HG02588 (cell line): ENCODE results near the gene CNPY1.
"Not testable (repeated sequence)": the region's sequence is repeated elsewhere in the genome, so short reads cannot be mapped to it uniquely, and the experiment has no call there.

ENCODE experiments used
- ATAC-seq: cut with Tn5 transposase; IDR thresholded peaks from one replicate; pipeline ENCODE4 v1.9.1; 2021; ENCODE audit warnings: mild to moderate bottlenecking, moderate library complexity; ENCODE audit not compliant: unreplicated experiment

CNPY1 gene

DNA sequence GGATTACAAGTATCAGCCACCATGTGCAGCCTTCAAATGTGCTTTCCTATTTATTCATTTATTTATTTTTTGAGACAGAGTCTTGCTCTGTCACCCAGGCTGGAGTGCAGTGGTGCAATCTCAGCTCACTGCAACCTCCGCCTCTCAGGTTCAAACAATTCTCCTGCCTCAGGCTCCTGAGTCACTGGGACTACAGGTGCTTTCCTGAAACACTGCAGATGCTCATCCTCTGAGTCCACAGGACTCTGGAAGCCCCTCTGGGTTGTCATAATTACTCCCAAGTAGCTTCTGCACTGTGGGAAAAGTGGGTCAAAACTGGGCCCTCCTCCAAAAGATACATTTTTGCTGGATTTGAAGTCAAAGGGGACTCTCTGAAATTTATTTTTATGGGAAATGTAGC, at the start of gene CNPY1:
TSS of gene CNPY1 (minus strand) at position 111 of the 400 bp plus-strand sequence. CDS start 630 bp downstream, outside the sequence.
- ATAC-seq = not testable (repeated sequence)

DNA sequence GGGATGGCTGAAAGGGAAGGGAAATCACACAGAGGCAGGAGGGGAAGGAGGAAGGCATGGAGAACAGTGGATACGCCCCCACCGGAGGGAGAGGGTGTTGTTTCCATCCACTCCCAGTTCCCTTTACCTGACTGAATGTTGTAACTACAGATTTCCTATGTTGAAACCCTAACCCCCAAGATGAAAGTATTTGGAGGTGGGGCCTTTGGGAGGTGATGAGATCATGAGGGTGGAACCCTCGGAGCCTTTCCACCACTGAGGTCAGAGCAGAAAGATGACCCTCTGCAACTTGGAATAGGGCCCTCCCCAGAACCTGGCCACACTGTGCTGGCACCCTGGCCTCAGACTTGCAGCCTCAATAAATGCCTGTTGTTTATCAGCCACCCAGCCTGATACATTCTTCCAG, 48.6 kb upstream of the CNPY1 start:
- no peak for ATAC-seq

DNA sequence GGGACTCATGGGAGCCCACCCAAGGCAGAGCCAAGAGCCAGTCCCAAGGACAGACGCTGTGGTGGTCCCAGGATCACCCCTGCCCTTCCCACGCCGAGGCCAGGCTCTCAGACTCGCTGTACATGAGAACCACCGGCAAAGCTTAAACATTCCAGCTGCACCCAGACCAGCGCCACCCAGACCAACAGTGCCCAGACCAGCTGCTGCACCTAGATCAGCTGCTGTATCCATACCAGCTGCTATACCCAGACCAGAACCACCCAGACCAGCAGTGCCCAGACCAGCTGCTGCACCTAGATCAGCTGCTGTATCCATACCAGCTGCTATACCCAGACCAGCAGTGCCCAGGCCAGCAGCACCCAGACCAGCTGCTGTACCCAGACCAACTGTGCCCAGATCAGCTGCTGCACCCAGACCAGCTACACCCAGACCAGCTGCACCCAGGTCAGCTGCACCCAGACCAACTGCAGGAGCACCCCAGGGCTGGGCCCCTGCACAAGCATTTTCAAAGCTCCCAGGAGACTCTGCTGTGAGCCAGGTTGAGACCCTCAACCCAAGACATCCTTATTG, 47.9 kb upstream of the CNPY1 start:
- no peak for ATAC-seq

DNA sequence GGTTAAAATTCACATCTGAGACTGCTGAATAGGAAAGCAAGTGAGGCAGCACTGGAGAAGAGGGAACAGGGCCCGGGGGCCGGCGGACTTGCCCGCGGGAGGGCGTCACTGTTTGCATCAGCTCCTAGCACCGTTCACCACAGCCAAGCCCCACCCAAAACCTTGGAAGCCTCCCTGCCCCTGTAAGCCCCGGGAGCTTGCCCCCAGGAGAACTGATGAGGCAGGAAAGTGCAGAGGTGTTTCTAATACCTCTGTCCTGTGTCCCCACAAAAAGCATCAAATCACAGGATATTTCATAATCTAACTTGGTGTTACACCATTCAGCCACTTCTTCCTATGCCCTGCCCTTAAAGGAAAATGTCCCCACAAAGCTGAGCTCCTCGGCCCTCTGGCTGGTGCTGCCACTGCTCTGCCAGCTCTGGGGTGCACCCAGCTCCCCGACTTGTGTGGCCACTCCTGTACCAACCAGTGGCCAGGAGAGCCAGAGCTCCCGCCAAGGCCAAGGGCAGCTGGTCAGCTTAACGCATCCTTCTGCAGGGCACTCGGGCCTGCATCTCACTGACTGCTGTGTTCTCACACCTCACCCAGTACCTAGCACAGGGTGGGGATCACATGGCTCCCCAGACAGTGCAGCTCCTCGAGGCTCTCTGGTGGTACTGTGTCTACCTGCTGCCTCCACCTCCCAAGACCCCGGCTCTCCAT, 47.3 kb upstream of the CNPY1 start:
- no peak for ATAC-seq

DNA sequence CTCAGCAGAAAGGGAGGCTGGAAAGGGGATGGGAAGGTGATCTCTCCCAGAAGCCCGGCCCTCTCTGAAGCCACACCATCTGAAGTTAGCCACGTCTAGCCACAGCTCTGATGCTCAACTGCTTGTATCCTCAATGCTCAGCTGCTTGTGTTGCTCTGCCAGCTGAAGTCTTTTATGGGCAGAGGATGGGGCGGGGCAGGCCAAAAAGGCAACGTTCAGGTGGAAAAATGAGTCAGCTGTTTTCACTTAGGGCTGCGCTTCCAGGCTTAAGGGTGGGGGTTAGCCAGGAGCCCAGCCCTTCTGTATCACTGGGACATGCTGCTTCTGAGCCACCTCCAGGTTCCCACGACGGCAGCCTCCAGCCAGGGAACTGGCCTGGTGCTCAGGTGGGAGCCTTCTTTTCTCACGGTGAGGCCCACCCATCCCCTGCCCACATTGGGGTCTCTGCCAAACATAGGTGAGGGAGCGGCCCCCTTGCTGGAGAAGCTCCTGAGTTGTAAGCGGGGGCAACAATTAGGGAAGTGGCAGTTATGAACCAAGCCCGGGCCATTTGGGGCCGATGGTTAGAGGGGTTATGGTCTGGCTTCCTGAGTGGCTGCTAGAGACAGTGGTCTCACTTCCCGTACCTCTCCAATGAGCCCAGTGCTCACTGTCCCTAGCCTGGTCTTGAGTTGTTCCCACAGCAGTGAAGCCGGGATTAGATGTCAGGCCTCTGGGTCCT, 44.9 kb upstream of the CNPY1 start:
- no peak for ATAC-seq

DNA sequence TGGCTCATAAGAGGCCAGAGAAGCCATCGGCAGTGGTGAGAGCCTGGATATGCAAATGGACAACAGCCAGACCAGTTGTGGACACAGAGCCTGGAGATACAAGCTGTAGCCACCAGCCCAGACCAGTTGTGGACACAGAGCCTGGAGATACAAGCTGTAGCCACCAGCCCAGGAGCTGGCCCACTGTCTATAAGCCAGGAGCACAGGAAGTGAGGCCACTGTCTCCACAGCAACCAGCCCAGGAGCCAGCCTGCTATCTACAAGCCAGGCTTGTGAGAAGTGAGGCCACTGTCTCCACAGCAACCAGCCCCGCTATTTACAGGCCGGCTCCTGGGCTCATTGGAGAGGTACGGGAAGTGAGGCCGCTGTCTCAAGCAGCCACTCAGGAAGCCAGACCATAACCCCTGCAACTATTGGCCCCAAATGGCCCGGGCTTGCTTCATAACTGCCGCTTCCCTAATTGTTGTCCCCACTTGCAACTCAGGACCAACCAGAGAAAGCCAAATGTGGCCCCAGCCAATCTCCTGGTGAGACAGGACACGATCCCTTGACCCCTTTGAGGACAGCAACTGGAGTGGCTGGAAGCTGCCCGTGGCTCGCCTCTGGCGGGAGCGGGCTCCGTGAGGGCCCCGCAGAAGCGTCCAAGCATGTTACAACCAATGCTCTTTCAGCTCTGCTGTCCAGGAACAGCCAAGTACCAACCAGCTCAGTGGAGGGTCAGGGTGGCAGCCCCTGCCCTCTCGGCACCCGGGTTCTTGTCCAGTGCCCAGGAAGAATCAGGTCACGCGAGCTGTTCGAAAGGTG, 44.1 kb upstream of the CNPY1 start:
- no peak for ATAC-seq

DNA sequence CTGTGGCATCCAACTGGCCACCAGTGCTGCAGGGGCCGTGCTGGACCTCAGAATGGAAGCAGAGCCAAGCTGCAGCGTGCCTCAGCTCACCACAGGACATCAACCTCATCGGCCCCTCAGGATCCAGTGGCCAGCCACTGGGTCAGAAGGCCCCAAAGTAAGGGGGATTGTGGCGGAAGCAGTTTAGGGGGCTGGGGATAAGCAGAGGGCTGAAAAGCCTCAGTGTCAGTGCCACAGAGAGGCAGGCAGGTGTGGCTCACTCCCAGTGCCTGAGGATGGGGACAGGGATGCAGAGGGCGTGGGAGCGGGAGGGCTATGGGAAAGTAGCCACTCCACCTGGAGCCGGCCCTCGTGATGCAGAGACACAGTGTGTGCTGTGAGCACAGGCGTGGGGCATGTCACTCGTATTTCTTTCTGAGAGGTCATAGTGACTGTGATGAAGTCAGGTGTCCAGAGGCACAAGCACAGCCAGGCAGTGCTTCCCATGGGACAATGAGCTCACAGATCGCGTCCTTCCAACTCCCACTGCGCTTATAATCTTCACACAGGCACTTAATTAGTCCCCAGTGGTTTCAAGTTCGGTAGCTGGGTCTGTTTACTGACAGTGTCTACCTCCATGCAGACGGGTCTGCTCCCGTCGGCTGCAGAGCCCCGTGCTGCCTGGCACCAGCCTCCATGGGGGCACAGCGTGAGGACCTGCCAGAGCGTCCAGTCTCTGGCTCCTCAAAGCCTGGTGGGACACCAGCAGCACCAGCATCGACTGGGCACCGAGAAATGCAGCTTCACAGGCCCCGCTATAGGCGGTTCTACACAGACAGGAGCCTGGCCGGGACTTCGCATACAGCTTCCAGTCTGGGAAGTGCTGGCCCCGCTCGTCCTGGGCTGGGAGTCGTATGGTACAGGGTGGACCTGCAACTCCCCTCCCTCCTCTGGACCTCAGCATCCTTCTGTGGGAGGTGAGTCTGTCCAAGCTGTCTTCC, 42.9 kb upstream of the CNPY1 start:
- no peak for ATAC-seq

DNA sequence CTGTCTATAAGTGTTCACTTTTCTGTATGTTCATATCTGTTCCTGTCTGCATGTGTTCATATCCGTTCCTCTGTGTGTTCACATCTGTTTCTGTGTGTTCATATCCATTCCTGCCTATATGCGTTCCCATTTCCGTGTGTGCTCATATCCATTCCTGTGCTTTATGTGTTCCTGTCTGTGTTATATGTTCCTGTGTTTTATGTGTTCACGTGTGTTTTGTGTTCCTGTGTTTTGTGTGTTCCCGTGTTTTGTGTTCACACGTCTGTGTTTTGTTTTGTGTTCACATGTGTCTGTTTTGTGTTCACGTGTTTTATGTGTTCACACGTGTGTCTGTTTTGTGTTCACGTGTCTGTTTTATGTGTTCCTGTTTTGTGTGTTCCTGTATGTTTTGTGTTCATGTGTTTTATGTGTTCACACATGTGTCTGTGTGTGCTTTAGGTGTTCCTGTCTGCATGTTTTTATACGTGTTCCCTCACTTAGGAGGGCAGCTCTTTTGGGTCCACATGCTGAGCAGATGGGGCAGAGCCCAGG, 42.2 kb upstream of the CNPY1 start:
- ATAC-seq = no peak

DNA sequence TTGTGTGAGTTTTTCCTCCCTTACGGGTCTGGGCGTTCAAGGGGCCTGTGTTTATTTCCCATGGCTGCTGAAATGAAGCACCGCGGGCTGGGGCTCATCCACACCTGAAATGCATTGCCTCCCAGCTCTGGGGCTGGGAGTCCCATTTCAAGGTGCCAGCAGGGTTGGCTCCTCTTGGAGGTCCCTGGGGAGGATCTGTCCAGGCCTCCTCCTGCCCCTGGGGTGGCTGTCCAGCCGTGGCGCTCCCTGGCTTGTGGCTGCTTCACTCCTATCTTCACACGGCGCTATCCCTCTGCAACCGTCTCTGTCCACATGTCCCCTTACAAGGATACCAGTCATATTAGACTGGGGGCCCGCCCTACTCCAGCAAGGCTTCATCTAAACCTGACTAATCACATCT, 41.1 kb upstream of the CNPY1 start:
- no peak for ATAC-seq

DNA sequence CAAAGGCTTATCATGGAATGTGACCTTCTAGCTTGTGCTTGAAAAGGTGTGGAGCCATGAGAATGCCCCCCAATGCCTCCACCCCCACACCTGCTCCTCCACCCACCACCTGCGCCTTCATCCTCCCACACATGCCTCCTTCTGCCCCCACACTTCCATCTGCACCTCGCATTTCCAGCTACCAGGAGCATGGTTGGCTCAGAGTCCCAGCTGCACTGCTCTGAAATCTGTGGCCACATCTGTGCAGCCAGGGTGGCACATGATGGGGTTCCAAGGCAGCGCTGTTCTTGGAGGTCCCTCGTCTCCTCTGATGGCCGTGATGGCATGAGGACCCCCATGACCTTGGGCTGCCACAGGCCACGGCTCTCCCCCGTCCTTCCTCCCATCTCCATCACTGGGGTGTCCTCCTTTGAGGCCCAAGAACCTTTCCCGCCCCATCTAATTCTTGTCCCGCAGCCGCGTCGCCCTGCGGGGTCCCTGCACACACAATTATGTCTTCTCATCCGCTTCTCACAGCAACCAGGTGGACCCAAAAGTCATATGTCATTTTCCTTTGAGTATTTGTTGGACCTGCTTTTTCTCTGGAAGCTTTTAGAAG, 40.6 kb upstream of the CNPY1 start:
- ATAC-seq = no peak

DNA sequence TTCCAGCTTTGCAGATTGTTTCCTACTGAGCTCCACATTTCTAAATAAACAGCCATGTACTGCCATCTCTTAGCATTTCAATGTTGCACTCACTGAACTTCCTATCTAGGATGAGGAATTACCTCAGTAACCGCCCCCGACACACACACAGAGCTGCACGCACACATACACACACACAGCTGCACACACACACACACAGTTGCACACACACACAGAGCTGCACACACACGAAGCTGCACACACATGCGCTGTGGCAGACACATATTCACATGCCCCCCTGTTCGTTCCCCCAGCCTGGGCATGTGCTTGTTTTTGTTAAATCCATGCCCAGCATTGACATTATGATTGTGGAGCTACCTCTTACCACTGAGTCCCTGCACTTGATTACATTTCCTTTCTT, 39.6 kb upstream of the CNPY1 start:
- no peak for ATAC-seq

DNA sequence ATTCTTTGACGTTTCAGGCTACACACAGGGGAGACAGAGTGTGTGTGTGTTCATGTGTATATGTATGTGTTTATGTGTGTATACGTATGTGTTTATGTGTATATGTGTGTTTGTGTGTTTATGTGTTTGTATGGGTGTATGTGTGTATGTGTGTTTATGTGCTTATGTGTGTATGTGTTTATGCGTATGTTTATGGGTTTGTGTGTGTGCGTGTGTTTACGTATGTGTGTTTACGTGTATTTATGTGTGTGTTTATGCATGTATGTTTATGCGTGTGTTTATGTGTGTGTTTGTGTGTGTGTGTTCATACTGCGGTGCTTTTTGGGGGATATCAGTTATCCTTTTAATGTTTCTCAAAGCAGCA, 39.2 kb upstream of the CNPY1 start:
- no peak for ATAC-seq

DNA sequence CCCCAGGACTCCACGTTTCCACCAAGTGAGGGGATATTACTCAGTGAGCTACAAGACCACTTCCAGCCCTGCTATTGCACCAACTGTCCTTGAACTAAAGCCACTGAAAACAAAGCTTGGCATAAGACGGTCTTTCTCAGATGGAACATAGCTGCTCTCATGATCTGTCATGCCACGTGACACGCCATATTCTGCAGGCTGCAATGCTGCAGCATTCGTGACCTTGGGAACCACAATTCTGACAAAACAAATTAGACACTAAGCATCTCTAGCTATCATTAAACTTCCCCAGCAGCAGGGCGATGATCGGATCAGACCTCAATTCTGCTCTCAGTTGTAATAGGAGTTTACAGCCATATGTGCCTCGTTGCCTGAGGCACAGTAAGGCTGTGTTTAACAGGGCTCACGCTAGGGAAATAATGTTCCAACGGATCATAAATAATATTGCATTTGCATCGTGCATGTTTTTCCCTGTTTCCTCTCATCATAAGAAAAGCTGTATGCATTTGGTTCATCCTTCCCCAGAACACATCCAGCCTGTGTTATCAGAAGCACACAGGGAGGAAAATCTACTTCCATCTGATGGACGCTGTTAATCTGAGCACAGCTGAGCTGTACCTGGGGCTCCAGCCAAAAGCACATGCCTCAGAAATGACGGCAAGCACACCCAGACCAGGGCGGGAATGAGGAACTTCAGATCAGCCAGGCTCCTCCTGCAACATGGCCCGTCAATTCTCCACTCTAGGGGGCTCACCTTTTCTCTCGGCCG, 38.6 kb upstream of the CNPY1 start:
- no peak for ATAC-seq

DNA sequence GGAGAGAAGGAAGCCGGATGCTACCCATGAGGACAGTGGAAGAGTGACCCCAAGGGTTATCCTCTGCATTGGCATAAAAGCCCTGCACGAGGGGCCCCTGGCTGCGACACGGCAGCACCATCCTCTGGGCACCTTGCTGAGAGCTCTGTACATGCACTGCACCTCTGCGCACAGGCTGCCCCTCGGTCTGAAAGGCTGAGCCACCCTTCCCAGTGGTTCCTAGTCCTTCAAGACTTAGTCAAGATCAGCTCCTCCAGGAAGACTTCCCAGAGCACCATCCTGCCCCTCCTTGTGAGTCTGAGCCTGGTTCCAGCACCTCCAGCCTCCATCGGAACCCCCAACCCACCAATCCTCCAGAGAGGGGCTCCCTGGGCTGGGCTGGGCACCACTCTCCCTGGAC, 37.9 kb upstream of the CNPY1 start:
- no peak for ATAC-seq

DNA sequence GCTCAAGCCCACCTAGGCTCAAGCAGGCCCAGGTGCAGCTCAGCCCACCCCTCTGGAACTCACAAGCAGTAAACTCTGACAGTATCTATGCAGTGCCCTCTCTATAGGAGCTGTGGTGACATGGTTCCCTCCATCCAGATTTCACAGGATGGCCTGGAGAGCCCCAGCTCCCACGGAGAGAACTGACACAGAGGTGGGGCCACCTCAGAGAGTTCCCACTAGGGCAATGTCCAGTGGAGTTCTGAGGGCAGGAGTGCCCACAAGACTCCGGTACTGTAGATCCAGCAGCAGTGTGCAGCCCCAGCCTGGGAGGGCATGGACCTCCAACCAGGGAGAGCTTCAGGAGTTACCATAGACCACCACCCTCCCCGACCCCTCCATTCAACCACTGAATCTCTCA, 37.3 kb upstream of the CNPY1 start:
- no peak for ATAC-seq

DNA sequence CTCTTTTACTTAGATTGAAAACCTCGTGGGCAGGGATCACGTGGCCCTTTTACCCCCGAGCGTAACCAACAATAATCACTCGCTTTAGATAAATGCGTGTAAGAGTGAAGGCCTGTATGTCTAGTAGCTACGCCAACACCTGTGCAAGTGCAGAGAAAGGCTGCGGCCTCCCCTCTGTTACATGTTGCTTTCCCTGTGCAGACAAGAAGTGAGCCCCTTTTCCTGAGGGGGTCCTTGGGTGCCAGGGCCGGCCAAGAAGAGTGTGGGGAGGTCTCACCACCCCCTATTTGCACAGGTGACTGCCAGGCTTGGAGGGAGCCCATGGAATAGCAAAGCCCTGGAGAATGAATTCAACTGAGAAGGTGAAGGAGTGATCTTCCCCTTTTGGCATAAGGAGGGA, 35.6 kb upstream of the CNPY1 start:
- ATAC-seq = no peak

DNA sequence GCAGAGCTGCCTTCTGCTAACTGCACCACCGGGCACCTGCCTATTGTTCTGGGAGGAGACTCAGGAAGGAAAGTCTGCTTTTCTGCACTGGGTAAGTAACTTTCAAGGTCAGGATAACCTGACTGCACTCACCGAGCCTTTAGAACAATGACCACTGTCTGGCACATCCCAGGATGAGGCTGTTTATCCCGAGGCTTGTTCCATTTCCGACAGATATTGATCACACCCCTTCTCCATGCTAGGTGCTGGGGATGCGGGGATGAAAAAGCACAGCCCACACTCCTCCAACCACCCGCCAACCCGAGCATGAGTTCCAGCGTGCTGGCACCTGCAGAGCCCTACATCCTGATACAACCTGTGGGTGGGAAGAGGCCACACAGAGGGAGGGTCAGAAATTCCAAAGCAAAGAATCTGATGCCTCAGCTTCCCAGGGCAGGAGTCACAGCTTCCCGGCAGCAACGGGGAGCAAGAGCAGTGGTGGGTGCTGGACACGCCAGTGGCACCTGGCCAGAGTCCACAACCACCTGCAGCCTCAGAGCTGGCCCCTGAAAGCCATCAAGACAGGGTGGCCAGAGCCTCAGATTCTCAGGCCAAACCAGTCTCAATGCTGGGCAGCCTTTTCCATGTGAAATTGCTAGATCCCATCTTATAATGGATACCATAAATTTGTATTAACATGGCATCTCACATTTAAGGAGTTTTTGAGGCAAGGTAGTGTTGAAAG, 34.9 kb upstream of the CNPY1 start:
- no peak for ATAC-seq

DNA sequence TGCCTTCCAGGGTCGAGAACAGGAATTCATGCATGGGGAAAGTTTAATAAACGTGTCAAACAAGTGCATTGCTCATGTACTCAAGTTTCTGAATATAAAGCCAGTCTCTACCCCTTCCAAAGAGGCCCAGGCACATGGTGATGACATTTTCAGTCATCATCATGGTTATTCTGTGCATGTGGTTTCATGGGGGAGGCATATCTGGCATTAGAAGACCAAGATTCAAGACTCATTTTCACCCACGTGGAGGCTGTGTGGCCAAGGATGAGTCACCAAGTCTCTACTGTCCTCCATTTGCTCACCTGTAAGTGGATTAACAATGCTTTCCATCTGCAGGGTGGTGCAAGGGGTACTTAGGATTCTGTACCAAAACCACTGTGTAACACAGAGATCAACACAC, 34.0 kb upstream of the CNPY1 start:
- no peak for ATAC-seq
